Measurements from ENCODE around the gene SHC2.
A peak's percentile ranks its signal among the peaks of the same experiment; 100 is the strongest.
"Not testable (repeated sequence)": the region's sequence is repeated elsewhere in the genome, so short reads cannot be mapped to it uniquely, and the experiment has no call there.

SHC2 gene

GRCh38 chr19:468587-469256, 7.9 kb upstream of the SHC2 start:
- DNase-seq = no peak

DNA sequence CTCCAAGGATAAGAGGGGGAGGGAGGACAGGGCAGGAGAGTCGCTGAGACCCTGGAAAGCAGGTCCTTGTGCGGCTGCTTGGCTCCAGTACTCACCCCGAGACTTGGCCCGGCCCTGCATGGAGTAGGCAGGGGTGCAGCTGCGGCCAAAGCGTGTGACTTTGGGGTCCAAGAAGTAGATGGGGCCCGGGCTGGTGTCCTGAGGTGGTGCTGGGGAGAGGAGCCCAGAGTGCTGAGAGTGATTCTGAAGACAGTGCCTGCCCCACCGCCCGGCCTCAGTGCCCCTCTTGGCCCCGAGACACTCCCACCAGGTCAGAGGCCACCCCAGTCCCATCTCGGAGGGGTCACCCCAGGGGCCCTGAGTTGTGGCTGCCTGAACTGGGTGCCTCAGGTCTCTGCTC, 6.7 kb upstream of the SHC2 start:
- DNase-seq = no peak

DNA sequence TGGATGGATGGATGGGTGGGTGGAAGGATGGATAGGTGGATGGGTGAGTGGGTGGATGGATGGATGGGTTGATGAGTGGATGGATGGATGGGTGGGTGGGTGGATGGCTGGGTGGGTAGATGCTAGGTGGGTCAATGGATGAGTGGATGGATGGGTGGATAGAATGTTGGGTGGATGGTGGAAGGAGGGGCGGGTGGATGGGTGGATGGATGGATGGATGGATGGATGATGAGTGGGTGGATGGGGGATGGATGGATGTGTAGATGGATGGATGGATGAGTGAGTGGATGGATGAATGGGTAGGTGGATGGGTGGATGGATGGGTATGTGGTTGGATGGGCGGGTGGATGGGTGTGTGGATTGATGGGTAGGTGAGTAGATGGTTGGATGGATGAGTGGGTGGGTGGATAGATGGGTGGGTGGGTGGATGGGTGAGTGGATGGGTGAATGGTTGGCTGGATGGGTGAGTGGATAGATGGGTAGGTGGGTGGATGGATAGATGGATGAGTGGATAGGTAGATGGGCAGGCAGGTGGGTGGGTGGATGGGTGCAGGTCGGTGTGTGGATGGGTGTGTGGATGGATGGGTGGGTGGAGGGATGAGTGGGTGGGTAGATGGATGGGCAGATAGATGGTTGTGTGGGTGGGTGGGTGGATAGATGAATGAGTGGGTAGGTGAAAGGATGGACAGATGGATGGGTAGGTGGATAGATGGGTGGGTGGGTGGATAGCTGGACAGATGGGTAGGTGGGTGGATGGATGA, 4.4 kb upstream of the SHC2 start:
- no peak for DNase-seq

- DNase-seq = no peak
These were observed 3.3 kb upstream of the SHC2 start for GRCh38 chr19:464208-464545.

DNA sequence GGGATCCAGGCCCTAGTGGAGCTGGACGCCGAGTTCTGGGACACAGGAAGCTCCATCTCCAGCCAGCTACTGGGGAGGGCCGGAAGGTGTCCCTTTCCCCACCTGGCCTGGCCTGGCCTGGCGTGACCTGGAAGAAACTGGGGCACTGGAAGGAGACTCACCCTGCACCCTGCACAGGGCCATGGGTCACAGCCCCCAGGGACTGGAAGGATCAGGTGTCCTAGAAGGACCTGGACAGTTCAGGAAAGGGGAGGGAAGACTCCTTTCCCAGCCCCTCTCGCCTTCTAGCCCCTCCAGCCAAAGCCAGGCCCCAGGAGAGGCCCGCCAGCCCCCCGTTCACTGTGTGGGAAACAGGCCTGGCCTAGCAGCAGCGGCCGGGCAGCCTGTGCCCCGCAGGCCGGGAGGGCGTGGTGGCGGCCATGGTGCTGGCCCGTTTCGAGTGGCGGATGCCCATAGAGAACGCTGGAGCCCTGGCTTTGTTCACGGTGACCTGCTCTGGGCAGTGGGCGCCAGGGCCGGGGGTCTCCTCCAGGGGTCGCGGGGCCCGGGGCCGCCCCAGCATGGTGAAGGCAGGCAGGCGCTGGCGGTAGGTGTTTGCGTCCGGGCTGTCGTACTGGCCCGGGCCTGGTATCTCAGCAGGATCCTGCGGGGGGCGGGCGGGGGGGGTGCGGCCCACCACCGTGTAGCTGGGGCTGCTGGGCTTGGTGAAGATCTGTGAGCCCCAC, 2.8 kb upstream of the SHC2 start:
- DNase-seq = no peak

DNA sequence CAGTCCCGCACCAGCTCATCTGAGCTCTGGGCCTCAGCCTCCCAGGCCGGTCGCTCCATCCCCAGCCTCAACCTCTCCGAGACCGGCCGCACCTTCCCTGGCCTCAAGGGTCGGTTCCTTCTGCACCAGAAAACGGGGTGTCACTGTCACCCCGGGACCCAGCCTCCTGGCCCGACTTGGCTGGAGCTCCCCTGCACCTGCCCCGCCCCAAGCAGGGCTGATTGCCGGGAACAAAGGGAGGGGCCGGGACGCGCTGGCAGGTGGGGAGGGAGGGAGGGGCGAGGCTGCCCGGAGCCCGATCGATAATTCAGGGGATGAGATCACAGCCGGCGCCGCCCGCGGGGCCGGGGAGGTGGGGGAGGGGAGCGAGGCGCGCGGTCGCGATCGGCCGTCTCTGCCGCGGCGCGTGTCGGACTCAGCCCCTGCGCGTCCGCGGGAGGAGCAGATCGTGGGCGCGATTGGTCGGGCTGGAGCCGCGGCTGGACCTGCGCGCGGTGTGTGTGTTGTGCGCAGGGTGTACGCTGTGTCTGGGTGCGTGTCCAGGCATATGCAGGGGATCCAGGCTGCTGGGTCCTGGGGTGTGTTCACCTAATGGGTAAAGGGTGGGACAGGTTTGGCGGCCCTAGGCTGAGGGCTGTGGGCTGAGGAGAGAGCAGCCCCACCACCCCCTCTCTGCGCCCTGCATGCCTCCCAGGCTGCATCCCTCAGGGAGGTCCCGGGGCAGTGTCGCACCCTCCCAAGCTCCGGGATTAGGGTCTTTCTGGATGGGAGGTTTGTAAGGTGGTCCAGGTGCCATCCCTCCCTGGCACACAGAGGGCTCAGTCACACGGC, 1.1 kb upstream of the SHC2 start:
- no peak for DNase-seq

GRCh38 chr19:459724-460511, 915 bp downstream of the SHC2 start:
- DNase-seq = no peak

DNA sequence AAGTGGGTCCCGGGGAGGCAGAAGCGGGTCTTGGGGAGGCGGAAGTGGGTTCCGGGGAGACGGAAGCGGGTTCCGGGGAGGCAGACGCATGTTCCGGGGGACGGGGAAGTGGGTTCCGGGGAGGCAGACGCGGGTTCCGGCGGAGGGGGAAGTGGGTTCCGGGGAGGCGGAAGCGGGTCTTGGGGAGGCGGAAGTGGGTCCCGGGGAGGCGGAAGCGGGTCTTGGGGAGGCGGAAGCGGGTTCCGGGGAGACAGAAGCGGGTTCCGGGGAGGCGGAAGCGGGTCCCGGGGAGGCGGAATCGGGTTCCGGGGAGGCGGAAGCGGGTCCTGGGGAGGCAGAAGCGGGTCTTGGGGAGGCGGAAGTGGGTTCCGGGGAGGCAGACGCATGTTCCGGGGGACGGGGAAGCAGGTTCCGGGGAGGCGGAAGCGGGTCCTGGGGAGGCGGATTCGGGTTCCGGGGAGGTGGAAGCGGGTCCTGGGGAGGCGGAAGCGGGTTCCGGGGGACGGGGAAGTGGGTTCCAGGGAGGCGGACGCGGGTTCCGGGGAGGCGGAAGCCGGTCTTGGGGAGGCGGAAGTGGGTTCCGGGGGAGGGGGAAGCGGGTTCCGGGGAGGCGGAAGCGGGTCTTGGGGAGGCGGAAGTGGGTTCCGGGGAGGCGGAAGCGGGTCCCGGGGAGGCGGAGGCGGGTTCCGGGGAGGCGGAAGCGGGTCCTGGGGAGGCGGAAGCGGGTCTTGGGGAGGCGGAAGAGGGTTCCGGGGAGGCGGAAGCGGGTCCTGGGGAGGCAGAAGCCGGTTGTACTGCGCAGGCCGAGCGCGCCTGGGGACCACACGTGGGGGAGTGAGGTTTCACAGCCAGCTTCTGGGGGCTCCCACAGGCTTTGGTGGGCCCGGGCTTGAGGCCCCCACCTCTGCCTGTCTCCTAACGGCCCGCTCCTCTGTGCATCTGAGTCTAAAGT, 2.5 kb downstream of the SHC2 start:
- no peak for DNase-seq

- no peak for DNase-seq
These were observed 3.2 kb downstream of the SHC2 start for GRCh38 chr19:457636-458035.

GRCh38 chr19:456547-457110, 4.2 kb downstream of the SHC2 start:
- DNase-seq = no peak

DNA sequence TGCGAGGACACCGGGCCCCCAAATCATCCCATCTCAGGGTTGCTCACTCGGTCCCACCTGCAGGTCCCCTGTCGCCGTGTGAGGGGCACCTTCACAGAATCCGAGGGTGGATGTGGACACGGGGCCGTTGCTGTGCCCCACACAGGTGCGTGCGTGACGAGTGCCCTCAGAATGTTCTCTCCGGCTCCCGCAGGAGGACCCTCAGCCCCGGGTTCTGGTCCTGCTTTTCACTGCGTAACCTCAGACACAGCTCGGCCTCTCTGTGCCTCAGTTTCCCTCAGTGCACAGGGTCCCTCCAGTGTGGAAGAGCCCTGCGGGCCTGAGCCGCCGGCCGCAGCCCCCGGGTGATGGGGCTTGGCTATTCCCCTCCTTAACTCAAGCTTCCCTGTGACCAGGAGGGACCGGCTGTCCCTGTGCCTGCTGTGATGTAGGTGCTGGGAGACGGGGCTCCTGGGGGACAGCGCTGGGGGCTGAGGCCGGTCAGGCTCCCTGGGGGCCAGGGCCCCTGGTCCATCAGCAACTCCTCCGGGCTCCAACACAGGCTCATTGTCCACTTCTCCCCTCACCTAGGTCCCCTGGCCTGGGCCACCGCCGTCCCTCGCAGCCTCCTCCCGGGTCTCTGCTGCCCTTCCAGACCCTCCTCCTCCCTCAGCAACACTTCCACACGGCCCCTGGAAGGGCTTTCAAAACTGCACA, 4.8 kb downstream of the SHC2 start:
- no peak for DNase-seq

- no peak for DNase-seq
These were observed 5.7 kb downstream of the SHC2 start for GRCh38 chr19:455031-455705.

- no peak for DNase-seq
These were observed 7.2 kb downstream of the SHC2 start for GRCh38 chr19:453606-454005.

DNA sequence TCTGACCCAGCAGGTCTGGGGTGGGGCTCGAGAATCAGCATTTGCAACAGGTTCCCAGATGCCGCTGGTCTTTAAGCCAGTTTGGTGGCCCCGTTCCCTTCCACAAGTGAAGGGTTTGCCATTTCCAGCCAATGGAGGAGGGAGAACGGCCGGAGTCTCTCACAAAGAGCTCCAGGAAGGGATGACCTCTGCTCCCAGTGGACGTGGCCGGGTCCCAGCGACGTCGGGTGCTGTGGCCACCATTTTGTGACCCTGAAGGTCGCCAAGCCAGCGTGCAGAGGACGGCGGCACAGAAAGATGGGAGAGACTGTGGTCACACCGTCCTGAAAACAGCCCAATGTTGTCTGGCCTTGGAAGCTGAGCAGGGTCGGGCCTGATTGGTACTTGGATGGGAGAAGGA, 8.0 kb downstream of the SHC2 start:
- no peak for DNase-seq

GRCh38 chr19:450912-451481, 9.8 kb downstream of the SHC2 start:
- DNase-seq = not testable (repeated sequence)

GRCh38 chr19:449916-450315, 10.9 kb downstream of the SHC2 start:
- DNase-seq = no peak

DNA sequence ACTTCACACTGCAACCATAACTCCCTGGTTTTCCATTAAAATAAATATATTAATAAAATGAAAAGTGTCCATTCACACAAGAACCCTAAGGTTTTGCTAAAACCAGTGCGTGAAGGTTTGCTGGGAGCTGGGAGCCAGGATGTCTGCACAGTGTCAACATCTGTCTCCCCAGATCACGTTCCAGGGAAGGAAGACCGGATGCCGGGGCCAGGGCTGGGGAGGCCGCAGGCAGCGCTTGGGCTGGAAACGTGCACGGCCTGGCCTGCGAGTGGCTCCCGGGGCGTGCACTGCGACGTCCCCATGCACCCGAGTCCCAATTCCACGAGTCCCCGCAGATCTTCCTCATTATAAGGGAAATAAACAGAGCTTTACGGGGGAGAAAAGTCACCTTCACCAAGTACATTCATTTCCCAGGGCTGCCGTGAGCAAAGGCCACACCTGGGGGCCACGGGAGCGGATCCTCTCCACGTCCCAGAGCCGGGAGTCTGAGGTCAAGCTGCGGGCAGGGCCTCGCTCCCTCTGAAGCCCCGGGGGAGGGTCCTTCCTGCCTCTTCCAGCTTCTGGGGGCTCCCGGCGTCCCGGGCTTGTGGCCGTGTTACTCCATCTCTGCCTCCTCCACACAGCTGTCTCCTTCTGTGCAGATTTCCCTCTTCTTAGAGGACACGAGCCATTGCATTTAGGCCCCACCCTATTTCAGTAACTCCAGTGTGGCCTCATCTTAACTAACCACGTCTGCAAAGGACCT, 12.8 kb downstream of the SHC2 start:
- DNase-seq = peak; percentile 10

GRCh38 chr19:447064-447426, 13.8 kb downstream of the SHC2 start:
- DNase-seq = no peak

Measured in GF-D8 (cell line).